OCI-LY3 (cell line): Measurements from ENCODE around the gene DHX8.

Experiments
- CTCF ChIP-seq: fragments of 200-600, 300-600 bp; sonication (generic); IDR thresholded peaks from 2 replicates; pipeline ENCODE4 v1.5.1; 2014; ENCODE audit warnings: antibody characterized with exemption, low read length, low read depth
- EZH2phosphoT487 ChIP-seq: fragments of 200-600 bp; shearing (Covaris generic); IDR thresholded peaks from 2 replicates; pipeline ENCODE4 v1.6.1; 2018; ENCODE audit warnings: antibody characterized with exemption, mixed run types, low read depth

- no peak for TF ChIP-seq CTCF
- no peak for TF ChIP-seq EZH2phosphoT487
Measured at GRCh38 chr17:43534909-43535308, 51.1 kb downstream of the DHX8 start.
